OCI-LY1 (cell line): Measurements from ENCODE around the gene TTC9.

ENCODE experiments used
- EZH2 ChIP-seq: fragments of 200-600 bp; sonication (generic), shearing (Covaris generic); IDR thresholded peaks from 2 replicates; pipeline ENCODE4 v1.8.0; 2017; ENCODE audit warnings: borderline replicate concordance, mixed run types, mild to moderate bottlenecking, antibody characterized with exemption, low read length, moderate library complexity, mixed read lengths
- TF ChIP-seq, protein P1 (sequence below): fragments of 200-600 bp; sonication (generic), shearing (Covaris generic); IDR thresholded peaks from 2 replicates; pipeline ENCODE4 v1.5.1; 2017; ENCODE audit warnings: mild to moderate bottlenecking, antibody characterized with exemption, low read length, moderate library complexity, mixed read lengths

DNA sequence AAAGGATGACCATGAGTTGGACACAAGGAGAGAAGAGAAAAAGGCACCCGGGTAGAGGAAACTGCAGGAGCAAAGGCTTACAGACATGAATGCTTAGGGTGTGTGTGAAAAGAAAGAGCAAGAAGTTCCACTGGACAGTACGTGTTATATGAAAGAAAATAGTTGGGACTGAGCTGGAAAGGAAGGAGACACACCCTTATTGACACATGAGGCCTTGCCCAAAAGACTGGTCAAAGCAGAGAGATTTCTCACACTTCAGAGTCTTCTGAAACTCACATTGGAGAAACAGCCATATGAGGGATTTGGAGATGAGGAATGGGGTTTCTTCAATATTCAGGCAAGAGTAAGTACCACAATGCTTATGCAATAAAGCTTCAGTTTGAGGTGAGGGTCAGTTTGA lies 56.0 kb downstream of the TTC9 start:
- TF ChIP-seq, protein P1, sequence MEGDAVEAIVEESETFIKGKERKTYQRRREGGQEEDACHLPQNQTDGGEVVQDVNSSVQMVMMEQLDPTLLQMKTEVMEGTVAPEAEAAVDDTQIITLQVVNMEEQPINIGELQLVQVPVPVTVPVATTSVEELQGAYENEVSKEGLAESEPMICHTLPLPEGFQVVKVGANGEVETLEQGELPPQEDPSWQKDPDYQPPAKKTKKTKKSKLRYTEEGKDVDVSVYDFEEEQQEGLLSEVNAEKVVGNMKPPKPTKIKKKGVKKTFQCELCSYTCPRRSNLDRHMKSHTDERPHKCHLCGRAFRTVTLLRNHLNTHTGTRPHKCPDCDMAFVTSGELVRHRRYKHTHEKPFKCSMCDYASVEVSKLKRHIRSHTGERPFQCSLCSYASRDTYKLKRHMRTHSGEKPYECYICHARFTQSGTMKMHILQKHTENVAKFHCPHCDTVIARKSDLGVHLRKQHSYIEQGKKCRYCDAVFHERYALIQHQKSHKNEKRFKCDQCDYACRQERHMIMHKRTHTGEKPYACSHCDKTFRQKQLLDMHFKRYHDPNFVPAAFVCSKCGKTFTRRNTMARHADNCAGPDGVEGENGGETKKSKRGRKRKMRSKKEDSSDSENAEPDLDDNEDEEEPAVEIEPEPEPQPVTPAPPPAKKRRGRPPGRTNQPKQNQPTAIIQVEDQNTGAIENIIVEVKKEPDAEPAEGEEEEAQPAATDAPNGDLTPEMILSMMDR = no peak
- TF ChIP-seq EZH2 = no peak
